IPS DF 6.9 (cell line): Measurements from ENCODE around the gene P3H2.

Experiments
- DNase-seq: peaks from one replicate; pipeline ENCODE4 v3.0.0-alpha.2; 2013; ENCODE audit warnings: low read depth, low spot score
- H3K27ac ChIP-seq: one replicate; pipeline ENCODE4 v1.5.1; 2013; ENCODE audit warnings: low read length, control low read depth
- H3K27me3 ChIP-seq: 2 replicates; pipeline ENCODE4 v1.6.1; 2013; ENCODE audit warnings: mild to moderate bottlenecking, low read length; ENCODE audit not compliant: control insufficient read depth, insufficient read depth
- H3K36me3 ChIP-seq: 2 replicates; pipeline ENCODE4 v1.6.1; 2013; ENCODE audit warnings: low read length; ENCODE audit not compliant: control insufficient read depth, insufficient read depth
- H3K4me1 ChIP-seq: 2 replicates; pipeline ENCODE4 v1.6.1; 2013; ENCODE audit warnings: low read length; ENCODE audit not compliant: control insufficient read depth, insufficient read depth
- H3K4me3 ChIP-seq: 2 replicates; pipeline ENCODE4 v1.5.1; 2013; ENCODE audit warnings: mild to moderate bottlenecking, low read length
- H3K9me3 ChIP-seq: 2 replicates; pipeline ENCODE4 v1.6.1; 2013; ENCODE audit warnings: low read length, inconsistent platforms; ENCODE audit not compliant: control insufficient read depth, insufficient read depth
- WGBS: extraction: QIAGEN DNeasy Blood & Tissue Kit; methylation state at CpG from one replicate; pipeline ENCODE4 v1.1.7; 2013; ENCODE audit warnings: mixed read lengths, missing lambda C conversion rate; ENCODE audit not compliant: insufficient read length, insufficient coverage; 5-methylcytosine and 5-hydroxymethylcytosine counted together

Gene P3H2

GRCh38 chr3:190042558-190042957 is 78.1 kb downstream of the P3H2 start:
- no CpG with 5 or more reads among the region's 2 CpGs for WGBS
- Histone ChIP-seq H3K4me1 (no peaks in the 10 kb centered on the region; the same call in 1 of the 2 replicates), H3K9me3 (no peaks in the 10 kb centered on the region), H3K4me3 (no peak overlapping the region), H3K27me3 (no peaks in the 10 kb centered on the region), H3K27ac (no peak overlapping the region), H3K36me3 (no peaks in the 10 kb centered on the region)
- no peak for DNase-seq

- Histone ChIP-seq H3K4me3 (no peak overlapping the region), H3K27me3 (no peaks in the 10 kb centered on the region), H3K36me3 (no peaks in the 10 kb centered on the region), H3K4me1 (no peaks in the 10 kb centered on the region; the same call in 1 of the 2 replicates), H3K27ac (no peak overlapping the region), H3K9me3 (no peaks in the 10 kb centered on the region)
- WGBS = no CpG with 5 or more reads among the region's 3 CpGs
- DNase-seq = peak; percentile 60
These were observed 79.2 kb downstream of the P3H2 start for GRCh38 chr3:190041333-190042041.

GRCh38 chr3:190040145-190040544 is 80.6 kb downstream of the P3H2 start:
- no CpG with 5 or more reads among the region's 5 CpGs for WGBS
- Histone ChIP-seq H3K27me3 (no peaks in the 10 kb centered on the region), H3K4me3 (no peak overlapping the region), H3K36me3 (no peaks in the 10 kb centered on the region), H3K27ac (no peak overlapping the region), H3K9me3 (no peaks in the 10 kb centered on the region), H3K4me1 (no peaks in the 10 kb centered on the region; the same call in 1 of the 2 replicates)
- DNase-seq = no peak

- H3K4me3 ChIP-seq = no peak overlapping the region
- no peaks in the 10 kb centered on the region; the same call in 1 of the 2 replicates for H3K4me1 ChIP-seq
- no CpG with 5 or more reads among the region's 6 CpGs for WGBS
- H3K27me3 ChIP-seq = no peaks in the 10 kb centered on the region
- H3K9me3 ChIP-seq = no peaks in the 10 kb centered on the region
- DNase-seq = no peak
- H3K27ac ChIP-seq = no peak overlapping the region
- no peaks in the 10 kb centered on the region for H3K36me3 ChIP-seq
These were observed 82.4 kb downstream of the P3H2 start for GRCh38 chr3:190038050-190038933.

- no peak for DNase-seq
- no CpG with 5 or more reads among the region's 2 CpGs for WGBS
- no peaks in the 10 kb centered on the region; the same call in 1 of the 2 replicates for H3K4me1 ChIP-seq
- H3K27me3 ChIP-seq = no peaks in the 10 kb centered on the region
- no peaks in the 10 kb centered on the region for H3K9me3 ChIP-seq
- H3K4me3 ChIP-seq = no peak overlapping the region
- H3K27ac ChIP-seq = no peak overlapping the region
- H3K36me3 ChIP-seq = no peaks in the 10 kb centered on the region
These were observed 84.1 kb downstream of the P3H2 start for GRCh38 chr3:190036631-190037030.

- Histone ChIP-seq H3K9me3 (no peaks in the 10 kb centered on the region), H3K36me3 (no peaks in the 10 kb centered on the region), H3K27me3 (no peaks in the 10 kb centered on the region), H3K27ac (no peak overlapping the region), H3K4me3 (no peak overlapping the region), H3K4me1 (no peaks in the 10 kb centered on the region)
- no peak for DNase-seq
- no CpG with 5 or more reads among the region's 3 CpGs for WGBS
These were observed 86.3 kb downstream of the P3H2 start for GRCh38 chr3:190034446-190034845.

- WGBS = no CpG with 5 or more reads among the region's 11 CpGs
- Histone ChIP-seq H3K27me3 (no peaks in the 10 kb centered on the region), H3K36me3 (no peaks in the 10 kb centered on the region), H3K4me1 (no peaks in the 10 kb centered on the region), H3K4me3 (no peak overlapping the region), H3K27ac (no peak overlapping the region), H3K9me3 (no peaks in the 10 kb centered on the region)
- no peak for DNase-seq
These were observed 87.8 kb downstream of the P3H2 start for GRCh38 chr3:190032923-190033322.

- H3K27me3 ChIP-seq = no peaks in the 10 kb centered on the region
- no peak for DNase-seq
- H3K36me3 ChIP-seq = no peaks in the 10 kb centered on the region
- H3K9me3 ChIP-seq = no peaks in the 10 kb centered on the region
- no peak overlapping the region for H3K4me3 ChIP-seq
- H3K4me1 ChIP-seq = no peaks in the 10 kb centered on the region
- no peak overlapping the region for H3K27ac ChIP-seq
- no CpG with 5 or more reads among the region's 1 CpG for WGBS
These were observed 88.6 kb downstream of the P3H2 start for GRCh38 chr3:190031887-190032752.

- no peaks in the 10 kb centered on the region for H3K9me3 ChIP-seq
- no peak overlapping the region for H3K27ac ChIP-seq
- no peak overlapping the region for H3K4me3 ChIP-seq
- H3K36me3 ChIP-seq = no peaks in the 10 kb centered on the region
- H3K4me1 ChIP-seq = peaks cover 1% of the 10 kb centered on the region; the same call in 1 of the 2 replicates
- DNase-seq = no peak
- WGBS = no CpG with 5 or more reads among the region's 3 CpGs
- H3K27me3 ChIP-seq = no peaks in the 10 kb centered on the region
These were observed 93.6 kb downstream of the P3H2 start for GRCh38 chr3:190027116-190027515.

GRCh38 chr3:190026154-190026553 is 94.5 kb downstream of the P3H2 start:
- H3K27me3 ChIP-seq = no peaks in the 10 kb centered on the region
- DNase-seq = no peak
- H3K9me3 ChIP-seq = no peaks in the 10 kb centered on the region
- H3K4me3 ChIP-seq = no peak overlapping the region
- no peaks in the 10 kb centered on the region for H3K36me3 ChIP-seq
- no CpG with 5 or more reads among the region's 6 CpGs for WGBS
- no peak overlapping the region for H3K27ac ChIP-seq
- peaks cover 1% of the 10 kb centered on the region; the same call in 1 of the 2 replicates for H3K4me1 ChIP-seq
